GM12891 (cell line): ENCODE measurements around the gene NPAS2.

ENCODE experiments used
- POLR2A ChIP-seq: IDR thresholded peaks from 2 replicates; pipeline ENCODE4 v1.6.1; 2011; ENCODE audit warnings: low read depth, low read length, control low read depth
- POLR2AphosphoS5 ChIP-seq: IDR thresholded peaks from 2 replicates; pipeline ENCODE4 v1.6.1; 2011; ENCODE audit warnings: low read depth, low read length, control low read depth
- SPI1 ChIP-seq: IDR thresholded peaks from 2 replicates; pipeline ENCODE4 v1.6.1; 2011; ENCODE audit warnings: low read depth, low read length, control low read depth
- TAF1 ChIP-seq: IDR thresholded peaks from 2 replicates; pipeline ENCODE4 v1.6.1; 2011; ENCODE audit warnings: low read depth, low read length, control low read depth

DNA sequence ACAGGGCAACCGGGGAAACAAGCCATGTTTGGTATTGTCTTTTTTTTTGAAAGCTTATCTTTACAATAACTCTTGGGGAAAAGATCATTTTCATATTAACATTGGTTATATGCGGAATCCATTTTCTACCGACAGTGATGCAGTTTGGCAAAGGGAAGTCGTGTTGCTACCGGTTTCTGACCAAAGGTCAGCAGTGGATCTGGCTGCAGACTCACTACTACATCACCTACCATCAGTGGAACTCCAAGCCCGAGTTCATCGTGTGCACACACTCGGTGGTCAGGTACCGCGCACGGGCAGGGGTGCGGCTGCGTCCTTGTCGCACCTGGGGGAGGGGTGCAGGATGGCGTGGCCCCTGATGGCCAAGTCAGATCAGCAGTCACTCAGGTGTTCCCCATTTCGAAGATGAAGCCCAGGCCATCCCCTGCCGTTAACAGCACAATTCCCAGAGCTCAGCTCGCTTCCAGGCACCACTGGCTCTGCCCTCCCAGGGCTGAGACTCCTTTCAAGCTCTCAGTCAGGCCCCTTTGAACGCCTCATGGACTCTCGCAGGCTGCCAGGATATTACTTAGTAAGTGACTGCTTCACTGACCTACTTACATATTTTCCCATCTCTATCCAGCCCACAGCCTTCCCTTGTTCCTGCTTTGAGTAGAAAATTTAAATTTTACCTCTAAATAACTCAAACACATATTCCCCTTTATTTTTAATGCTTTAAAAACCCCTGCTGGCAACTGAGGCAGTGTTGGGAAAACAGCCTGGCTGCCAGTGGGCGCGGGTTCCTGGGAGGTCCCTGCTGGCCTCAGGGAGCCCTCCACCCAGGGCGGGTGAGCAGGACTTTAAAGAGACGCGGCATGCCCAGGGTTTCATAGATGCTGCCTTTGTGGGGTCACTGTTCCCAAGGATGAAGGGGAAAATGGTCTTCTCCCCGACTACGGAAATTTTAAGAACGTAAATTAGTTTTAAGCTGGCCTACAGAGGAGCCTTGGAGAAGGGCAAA, 148.5 kb downstream of the NPAS2 start:
- TF ChIP-seq POLR2A = no peak
- no peak for TF ChIP-seq TAF1
- TF ChIP-seq SPI1 = no peak
- no peak for TF ChIP-seq POLR2AphosphoS5
